Measurements from ENCODE around the gene LEAP2. TPM values are rescaled to one million over a fixed set of nuclear protein-coding genes. Genes with fewer than 3 reads are reported as not detected.

The LEAP2 gene
- total and polyA plus RNA-seq, 2 donors (not counting 1 experiment from before 2014, with no cell fraction given): 2.2 to 5.4 TPM

DNA sequence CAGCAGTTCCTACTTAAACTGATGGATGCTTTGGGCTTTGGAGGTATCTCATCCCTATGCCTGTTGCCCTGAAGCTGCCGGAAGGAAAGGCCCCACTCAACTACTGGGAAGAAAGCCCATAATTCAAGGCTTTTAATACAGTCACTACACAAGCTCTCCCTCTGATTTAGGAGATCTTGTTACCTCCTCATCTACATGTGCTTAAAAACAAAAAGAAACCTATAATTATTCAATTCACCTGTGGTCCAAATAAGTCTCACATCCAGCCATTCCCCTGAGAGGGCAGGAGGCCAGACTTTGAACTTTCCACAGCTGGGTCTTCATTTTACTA is 715 bp upstream of the LEAP2 start:
- H3K27ac Mint-ChIP-seq: no peak overlapping the region
- H3K9me3 ChIP-seq (ENCODE audit: control extremely low read depth in 1 of 3, control insufficient read depth in 2 of 3, insufficient read depth in 1 of 3, low read length in 2 of 3): no peaks in the 10 kb centered on the region

GRCh38 chr5:132873930-132874271 is 433 bp downstream of the LEAP2 start:
- ATAC-seq (ENCODE audit: low read depth): no peak
- CTCF ChIA-PET: interaction anchor here (1.5 to 1.6 kb wide), 2 partner anchors 9 to 373 kb away, joined by 4 read pairs; no protein-coding TSS in a partner anchor

More for the DNA sequence above, 715 bp upstream of the LEAP2 start:
- WGBS (ENCODE audit: insufficient coverage): no CpG with 5 or more reads among the region's 1 CpG
- POLR2A ChIA-PET: no interaction called here
- no peaks in the 10 kb centered on the region for H3K27me3 ChIP-seq (replicated peaks in 1 of 4; ENCODE audit: control extremely low read depth in 1 of 4, control insufficient read depth in 3 of 4, insufficient read depth in 4 of 4, low read length in 3 of 4)
- CTCF ChIA-PET: interaction anchor here (1.5 kb wide), 1 partner anchor 11 kb away, joined by 9 read pairs; no protein-coding TSS in a partner anchor
- H3K4me3 ChIP-seq (ENCODE audit: control extremely low read depth in 1 of 5, extremely low read depth in 1 of 5, insufficient read depth in 1 of 5, low read depth in 2 of 5, low read length in 4 of 5): no peak overlapping the region
- H3K4me1 ChIP-seq (ENCODE audit: control insufficient read depth in 2 of 2, insufficient read depth in 2 of 2, low read length in 2 of 2): no peaks in the 10 kb centered on the region
- intact Hi-C loops (cut with micrococcal nuclease): no loop called here
- H3K9ac ChIP-seq (ENCODE audit: low read length): no peak overlapping the region
- no peak overlapping the region for H3K4me3 Mint-ChIP-seq
- H4K20me1 ChIP-seq (ENCODE audit: control insufficient read depth, insufficient read depth, low read length, poor library complexity, severe bottlenecking): no peaks in the 10 kb centered on the region
- DNase-seq (no peak), ATAC-seq (ENCODE audit: low read depth) (no peak)
- H2AFZ ChIP-seq (ENCODE audit: insufficient read depth, low read depth, low read length, poor library complexity, severe bottlenecking): no peak overlapping the region
- no peaks in the 10 kb centered on the region for H3K27me3 Mint-ChIP-seq
- no peaks in the 10 kb centered on the region for H3K9me3 Mint-ChIP-seq (ENCODE audit: insufficient read depth)
- H3K4me1 Mint-ChIP-seq: peaks cover 3% of the 10 kb centered on the region
- TF ChIP-seq EZH2 (IDR thresholded peaks at IDR 0.05; ENCODE audit: borderline replicate concordance, insufficient read depth, low read depth, low read length, poor library complexity, severe bottlenecking): no peak
- TF ChIP-seq, protein P1, sequence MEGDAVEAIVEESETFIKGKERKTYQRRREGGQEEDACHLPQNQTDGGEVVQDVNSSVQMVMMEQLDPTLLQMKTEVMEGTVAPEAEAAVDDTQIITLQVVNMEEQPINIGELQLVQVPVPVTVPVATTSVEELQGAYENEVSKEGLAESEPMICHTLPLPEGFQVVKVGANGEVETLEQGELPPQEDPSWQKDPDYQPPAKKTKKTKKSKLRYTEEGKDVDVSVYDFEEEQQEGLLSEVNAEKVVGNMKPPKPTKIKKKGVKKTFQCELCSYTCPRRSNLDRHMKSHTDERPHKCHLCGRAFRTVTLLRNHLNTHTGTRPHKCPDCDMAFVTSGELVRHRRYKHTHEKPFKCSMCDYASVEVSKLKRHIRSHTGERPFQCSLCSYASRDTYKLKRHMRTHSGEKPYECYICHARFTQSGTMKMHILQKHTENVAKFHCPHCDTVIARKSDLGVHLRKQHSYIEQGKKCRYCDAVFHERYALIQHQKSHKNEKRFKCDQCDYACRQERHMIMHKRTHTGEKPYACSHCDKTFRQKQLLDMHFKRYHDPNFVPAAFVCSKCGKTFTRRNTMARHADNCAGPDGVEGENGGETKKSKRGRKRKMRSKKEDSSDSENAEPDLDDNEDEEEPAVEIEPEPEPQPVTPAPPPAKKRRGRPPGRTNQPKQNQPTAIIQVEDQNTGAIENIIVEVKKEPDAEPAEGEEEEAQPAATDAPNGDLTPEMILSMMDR (IDR thresholded peaks at IDR 0.05): no peak
- H3K4me2 ChIP-seq (replicated peaks; ENCODE audit: low read depth, low read length, poor library complexity, severe bottlenecking): no peak overlapping the region
- no peaks in the 10 kb centered on the region for H3K79me2 ChIP-seq (ENCODE audit: control insufficient read depth, insufficient read depth, low read length)
- no peak overlapping the region for H3K27ac ChIP-seq (ENCODE audit: low read length in 2 of 2)
- peaks cover 0 to 22% of the 10 kb centered on the region in 2 experiments for H3K36me3 ChIP-seq (replicated peaks in 1 of 2; ENCODE audit: control extremely low read depth in 1 of 2, control insufficient read depth in 1 of 2, extremely low read depth in 1 of 2, insufficient read depth in 2 of 2, low read length in 1 of 2)

More at GRCh38 chr5:132873930-132874271, 433 bp downstream of the LEAP2 start:
- Histone ChIP-seq H3K27me3 (replicated peaks in 1 of 4; ENCODE audit: control extremely low read depth in 1 of 4, control insufficient read depth in 3 of 4, insufficient read depth in 4 of 4, low read length in 3 of 4) (no peaks in the 10 kb centered on the region), H3K9me3 (ENCODE audit: control extremely low read depth in 1 of 3, control insufficient read depth in 2 of 3, insufficient read depth in 1 of 3, low read length in 2 of 3) (no peaks in the 10 kb centered on the region), H3K4me2 (replicated peaks; ENCODE audit: low read depth, low read length, poor library complexity, severe bottlenecking) (no peak overlapping the region), H3K27ac (ENCODE audit: low read length in 2 of 2) (no peak overlapping the region), H3K36me3 (replicated peaks in 1 of 2; ENCODE audit: control extremely low read depth in 1 of 2, control insufficient read depth in 1 of 2, extremely low read depth in 1 of 2, insufficient read depth in 2 of 2, low read length in 1 of 2) (peaks cover 0 to 30% of the 10 kb centered on the region in 2 experiments), H4K20me1 (ENCODE audit: control insufficient read depth, insufficient read depth, low read length, poor library complexity, severe bottlenecking) (no peaks in the 10 kb centered on the region), H3K4me1 (ENCODE audit: control insufficient read depth in 2 of 2, insufficient read depth in 2 of 2, low read length in 2 of 2) (no peaks in the 10 kb centered on the region), H3K79me2 (ENCODE audit: control insufficient read depth, insufficient read depth, low read length) (no peaks in the 10 kb centered on the region), H2AFZ (ENCODE audit: insufficient read depth, low read depth, low read length, poor library complexity, severe bottlenecking) (no peak overlapping the region), H3K9ac (ENCODE audit: low read length) (no peak overlapping the region), H3K4me3 (ENCODE audit: control extremely low read depth in 1 of 5, extremely low read depth in 1 of 5, insufficient read depth in 1 of 5, low read depth in 2 of 5, low read length in 4 of 5) (no peak overlapping the region)
- no peaks in the 10 kb centered on the region for H3K4me1 Mint-ChIP-seq
- POLR2A ChIA-PET: no interaction called here
- intact Hi-C loops (cut with micrococcal nuclease): no loop called here
- no peak for DNase-seq
- TF ChIP-seq, protein P1 (IDR thresholded peaks at IDR 0.05): no peak
- TF ChIP-seq EZH2 (IDR thresholded peaks at IDR 0.05; ENCODE audit: borderline replicate concordance, insufficient read depth, low read depth, low read length, poor library complexity, severe bottlenecking): no peak
- no peak overlapping the region for H3K27ac Mint-ChIP-seq
- H3K4me3 Mint-ChIP-seq: no peak overlapping the region
- no peaks in the 10 kb centered on the region for H3K27me3 Mint-ChIP-seq
- H3K9me3 Mint-ChIP-seq (ENCODE audit: insufficient read depth): no peaks in the 10 kb centered on the region
- WGBS (ENCODE audit: insufficient coverage): 100% methylated on average over 3 of the region's 3 CpGs
